GM19023 (cell line): ENCODE data around the gene VGLL4.
"Not testable (repeated sequence)": the region's sequence is repeated elsewhere in the genome, so short reads cannot be mapped to it uniquely, and the experiment has no call there.

Source experiments
- ATAC-seq: cut with Tn5 transposase; IDR thresholded peaks from one replicate; pipeline ENCODE4 v1.9.1; 2021; ENCODE audit warnings: mild to moderate bottlenecking, moderate library complexity; ENCODE audit not compliant: unreplicated experiment

The VGLL4 gene

GRCh38 chr3:11536936-11537612 lies 106.6 kb downstream of the VGLL4 start:
- no peak for ATAC-seq

GRCh38 chr3:11536132-11536935 lies 107.4 kb downstream of the VGLL4 start:
- ATAC-seq = no peak

GRCh38 chr3:11535243-11535960 lies 108.3 kb downstream of the VGLL4 start:
- no peak for ATAC-seq

- no peak for ATAC-seq
Observed at GRCh38 chr3:11534793-11535101, 109.0 kb downstream of the VGLL4 start.

GRCh38 chr3:11534011-11534792 lies 109.5 kb downstream of the VGLL4 start:
- ATAC-seq = no peak

- no peak for ATAC-seq
Observed at GRCh38 chr3:11532931-11533391, 110.8 kb downstream of the VGLL4 start.

- ATAC-seq = no peak
Observed at GRCh38 chr3:11530153-11530721, 113.5 kb downstream of the VGLL4 start.

- ATAC-seq = no peak
Observed at GRCh38 chr3:11529281-11529680, 114.4 kb downstream of the VGLL4 start.

- ATAC-seq = not testable (repeated sequence)
Observed at GRCh38 chr3:11526121-11526520, 117.6 kb downstream of the VGLL4 start.

GRCh38 chr3:11523572-11524101 lies 120.1 kb downstream of the VGLL4 start:
- no peak for ATAC-seq

GRCh38 chr3:11522953-11523571 lies 120.7 kb downstream of the VGLL4 start:
- ATAC-seq = no peak

- no peak for ATAC-seq
Observed at GRCh38 chr3:11522398-11522715, 121.4 kb downstream of the VGLL4 start.

- no peak for ATAC-seq
Observed at GRCh38 chr3:11521167-11521566, 122.5 kb downstream of the VGLL4 start.

GRCh38 chr3:11517601-11518000 lies 126.1 kb downstream of the VGLL4 start:
- ATAC-seq = no peak

GRCh38 chr3:11514191-11514821 lies 129.4 kb downstream of the VGLL4 start:
- no peak for ATAC-seq

- no peak for ATAC-seq
Observed at GRCh38 chr3:11513817-11514135, 129.9 kb downstream of the VGLL4 start.

- ATAC-seq = not testable (repeated sequence)
Observed at GRCh38 chr3:11513125-11513816, 130.4 kb downstream of the VGLL4 start.

- ATAC-seq = not testable (repeated sequence)
Observed at GRCh38 chr3:11511606-11512005, 132.1 kb downstream of the VGLL4 start.

- no peak for ATAC-seq
Observed at GRCh38 chr3:11510356-11510755, 133.4 kb downstream of the VGLL4 start.
